Measurements from ENCODE around the gene LRRC4C. TPM values are rescaled to one million over a fixed set of nuclear protein-coding genes. Genes with fewer than 3 reads are reported as not detected.

The LRRC4C gene
- polyA plus RNA-seq, 1 of the 3 experiments (the other 2 are of a cell fraction) = 0.16 TPM

- no peak for TF ChIP-seq EP300 (IDR thresholded peaks at IDR 0.05; ENCODE audit: borderline replicate concordance in 1 of 2, low read depth in 1 of 2, low read length in 1 of 2)
- no peak for TF ChIP-seq PBX3 (IDR thresholded peaks at IDR 0.05)
- TF ChIP-seq USF2 (IDR thresholded peaks at IDR 0.05; ENCODE audit: borderline replicate concordance, low read depth, low read length) = no peak
- TF ChIP-seq TAF1 (IDR thresholded peaks at IDR 0.05; ENCODE audit: borderline replicate concordance, low read depth, low read length) = no peak
- TF ChIP-seq RCOR1 (IDR thresholded peaks at IDR 0.05; ENCODE audit: low read length) = no peak
- TF ChIP-seq FOSL2 (IDR thresholded peaks at IDR 0.05; ENCODE audit: borderline replicate concordance, low read depth) = no peak
- no peak for TF ChIP-seq ELF1 (IDR thresholded peaks at IDR 0.05)
- CTCF ChIA-PET = interaction anchor here (0.9 kb wide), 1 partner anchor 14 kb away, joined by 4 read pairs; no protein-coding TSS in a partner anchor
- no peak overlapping the region for H3K27ac ChIP-seq (ENCODE audit: low read depth in 2 of 2, low read length in 1 of 2)
- H3K9me2 ChIP-seq = no peaks in the 10 kb centered on the region
- no peaks in the 10 kb centered on the region for H3F3A ChIP-seq (replicated peaks; ENCODE audit: insufficient read depth)
- no peak overlapping the region for H3K9ac ChIP-seq
- no peak overlapping the region for H2AFZ ChIP-seq (ENCODE audit: low read depth)
- no peaks in the 10 kb centered on the region for H3K36me3 ChIP-seq (replicated peaks in 1 of 2; ENCODE audit: control insufficient read depth in 1 of 2, insufficient read depth in 2 of 2, low read length in 1 of 2)
- POLR2A ChIA-PET = no interaction called here
- H4K20me1 ChIP-seq (ENCODE audit: insufficient read depth) = no peaks in the 10 kb centered on the region
- no peaks in the 10 kb centered on the region for H3K79me2 ChIP-seq (ENCODE audit: insufficient read depth)
- H3K27me3 ChIP-seq (ENCODE audit: insufficient read depth) = no peaks in the 10 kb centered on the region
- no peak overlapping the region for H3K4me2 ChIP-seq
- no peak overlapping the region for H3K4me3 ChIP-seq (ENCODE audit: low read depth in 2 of 2, low read length in 1 of 2)
- no peaks in the 10 kb centered on the region for H3K4me1 ChIP-seq (ENCODE audit: control insufficient read depth in 1 of 2, insufficient read depth in 2 of 2, low read depth in 1 of 2, low read length in 1 of 2)
- no peak for DNase-seq
- no peaks in the 10 kb centered on the region for H3K9me3 ChIP-seq
These were observed 12.9 kb downstream of the LRRC4C start for GRCh38 chr11:41446566-41446965.

GRCh38 chr11:41446107-41446506 lies 13.3 kb downstream of the LRRC4C start:
- no peak for DNase-seq
- H3K4me3 ChIP-seq (ENCODE audit: low read depth in 2 of 2, low read length in 1 of 2) = no peak overlapping the region
- H3F3A ChIP-seq (replicated peaks; ENCODE audit: insufficient read depth) = no peaks in the 10 kb centered on the region
- H3K27ac ChIP-seq (ENCODE audit: low read depth in 2 of 2, low read length in 1 of 2) = no peak overlapping the region
- H3K79me2 ChIP-seq (ENCODE audit: insufficient read depth) = no peaks in the 10 kb centered on the region
- no peaks in the 10 kb centered on the region for H3K4me1 ChIP-seq (ENCODE audit: control insufficient read depth in 1 of 2, insufficient read depth in 2 of 2, low read depth in 1 of 2, low read length in 1 of 2)
- ChIA-PET CTCF (no interaction called here), POLR2A (no interaction called here)
- no peak overlapping the region for H3K9ac ChIP-seq
- no peak overlapping the region for H2AFZ ChIP-seq (ENCODE audit: low read depth)
- H3K4me2 ChIP-seq = no peak overlapping the region
- WGBS (ENCODE audit: low lambda C conversion rate) = 11% methylated on average over 2 of the region's 2 CpGs
- H3K9me3 ChIP-seq = no peaks in the 10 kb centered on the region
- no peaks in the 10 kb centered on the region for H3K27me3 ChIP-seq (ENCODE audit: insufficient read depth)
- H3K9me2 ChIP-seq = no peaks in the 10 kb centered on the region
- H3K36me3 ChIP-seq (replicated peaks in 1 of 2; ENCODE audit: control insufficient read depth in 1 of 2, insufficient read depth in 2 of 2, low read length in 1 of 2) = no peaks in the 10 kb centered on the region
- H4K20me1 ChIP-seq (ENCODE audit: insufficient read depth) = no peaks in the 10 kb centered on the region
- TF ChIP-seq RCOR1 (IDR thresholded peaks at IDR 0.05; ENCODE audit: low read length) (no peak), CTCF (IDR thresholded peaks at IDR 0.05) (no peak), TEAD4 (IDR thresholded peaks at IDR 0.05; ENCODE audit: borderline replicate concordance, insufficient read depth) (no peak), MXI1 (IDR thresholded peaks at IDR 0.05; ENCODE audit: low read depth, low read length) (no peak), FOXJ3 (CRISPR knock-in tag; IDR thresholded peaks at IDR 0.05) (no peak), GABPA (IDR thresholded peaks at IDR 0.05; ENCODE audit: low read depth) (no peak), ELF1 (IDR thresholded peaks at IDR 0.05) (no peak), TCF12 (IDR thresholded peaks at IDR 0.05) (no peak), FOXM1 (IDR thresholded peaks at IDR 0.05; ENCODE audit: low read depth) (no peak), FOSL2 (IDR thresholded peaks at IDR 0.05; ENCODE audit: borderline replicate concordance, low read depth) (no peak), REST (IDR thresholded peaks at IDR 0.05; ENCODE audit: low read depth, low read length) (no peak), ZBTB33 (IDR thresholded peaks at IDR 0.05; ENCODE audit: borderline replicate concordance, low read depth) (no peak), YY1 (IDR thresholded peaks at IDR 0.05; ENCODE audit: low read depth) (no peak), SIN3A (IDR thresholded peaks at IDR 0.05; ENCODE audit: borderline replicate concordance, low read depth, low read length) (no peak), TAF1 (IDR thresholded peaks at IDR 0.05; ENCODE audit: borderline replicate concordance, low read depth, low read length) (no peak), NRF1 (IDR thresholded peaks at IDR 0.05; ENCODE audit: low read depth, low read length) (no peak)

Data from SK-N-SH (cell line).